B cell (primary cell): ENCODE results near the gene LIMS2.

Experiments
- EZH2 ChIP-seq: IDR thresholded peaks from 2 replicates; pipeline ENCODE4 v1.6.1; 2012; ENCODE audit warnings: borderline replicate concordance, low read depth, mild to moderate bottlenecking, moderate library complexity, low read length; ENCODE audit not compliant: insufficient read depth, poor library complexity, severe bottlenecking
- TF ChIP-seq, protein P1 (sequence below): fragments of 200-600 bp; IDR thresholded peaks from one replicate; pipeline ENCODE4 v1.8.0; 2022; ENCODE audit warnings: antibody characterized with exemption, mild to moderate bottlenecking

DNA sequence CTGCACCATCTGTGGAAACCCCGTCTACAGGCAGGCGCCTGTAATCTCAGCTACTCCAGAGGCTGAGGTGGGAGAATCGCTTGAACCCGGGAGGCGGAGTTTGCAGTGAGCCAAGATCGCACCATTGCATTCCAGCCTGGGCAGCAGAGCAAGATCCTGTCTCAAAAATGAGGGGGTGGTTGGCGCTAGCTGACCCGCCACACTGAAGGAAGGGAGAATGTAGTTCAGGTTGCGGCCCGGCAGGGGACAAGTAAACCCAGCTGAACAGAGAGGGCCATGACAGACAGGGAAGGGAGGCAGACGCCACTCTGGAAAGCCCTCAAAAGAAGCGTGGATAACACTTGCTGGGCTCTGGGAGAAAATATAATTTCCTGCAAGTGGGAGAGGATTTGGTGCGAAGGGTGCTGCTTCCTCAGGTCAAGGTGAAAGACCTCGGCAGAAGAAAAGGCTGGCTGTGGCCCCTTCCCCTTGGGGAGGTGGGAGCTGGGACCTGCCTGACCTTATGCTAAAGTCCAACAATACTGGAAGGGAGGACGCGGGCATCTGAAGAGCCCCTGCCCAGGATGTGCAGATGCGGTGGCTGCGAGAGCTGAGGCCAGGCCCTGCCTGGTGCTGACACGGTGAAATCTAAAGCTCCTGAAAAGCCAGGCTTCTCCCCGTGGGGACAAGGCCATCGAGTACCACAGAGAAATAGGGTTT lies 22.3 kb upstream of the LIMS2 start:
- TF ChIP-seq, protein P1, sequence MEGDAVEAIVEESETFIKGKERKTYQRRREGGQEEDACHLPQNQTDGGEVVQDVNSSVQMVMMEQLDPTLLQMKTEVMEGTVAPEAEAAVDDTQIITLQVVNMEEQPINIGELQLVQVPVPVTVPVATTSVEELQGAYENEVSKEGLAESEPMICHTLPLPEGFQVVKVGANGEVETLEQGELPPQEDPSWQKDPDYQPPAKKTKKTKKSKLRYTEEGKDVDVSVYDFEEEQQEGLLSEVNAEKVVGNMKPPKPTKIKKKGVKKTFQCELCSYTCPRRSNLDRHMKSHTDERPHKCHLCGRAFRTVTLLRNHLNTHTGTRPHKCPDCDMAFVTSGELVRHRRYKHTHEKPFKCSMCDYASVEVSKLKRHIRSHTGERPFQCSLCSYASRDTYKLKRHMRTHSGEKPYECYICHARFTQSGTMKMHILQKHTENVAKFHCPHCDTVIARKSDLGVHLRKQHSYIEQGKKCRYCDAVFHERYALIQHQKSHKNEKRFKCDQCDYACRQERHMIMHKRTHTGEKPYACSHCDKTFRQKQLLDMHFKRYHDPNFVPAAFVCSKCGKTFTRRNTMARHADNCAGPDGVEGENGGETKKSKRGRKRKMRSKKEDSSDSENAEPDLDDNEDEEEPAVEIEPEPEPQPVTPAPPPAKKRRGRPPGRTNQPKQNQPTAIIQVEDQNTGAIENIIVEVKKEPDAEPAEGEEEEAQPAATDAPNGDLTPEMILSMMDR: no peak
- TF ChIP-seq EZH2: no peak
